Omental fat pad (tissue), 4 donors: ENCODE results near the gene MPPED1. TPM values are rescaled to one million over a fixed set of nuclear protein-coding genes. Genes with fewer than 3 reads are reported as not detected.

Experiments used
- ATAC-seq: fragments of 150-250 bp; one replicate; pipeline ENCODE4 v1.9.1; 2016; ENCODE audit warnings: mild to moderate bottlenecking, moderate library complexity; ENCODE audit not compliant: low FRiP score
- DNase-seq: peaks from one replicate; pipeline ENCODE4 v3.0.0-alpha.2; 2019; ENCODE audit warnings: low spot score
- total RNA-seq, 4 donors: library from RNA; depleted of rRNA; stranded (reverse); fragments of >200 nt; gene quantifications; one replicate each; pipeline ENCODE4 v1.1.0, GENCODE V29; 2016
- TF ChIP-seq, protein P1 (sequence below), 3 donors: fragments of 450-650 bp; IDR thresholded peaks; one replicate each; pipeline ENCODE4 v1.5.1; 2016 to 2017; ENCODE audit warnings: antibody characterized with exemption in 3 of 3, mild to moderate bottlenecking in 3 of 3, moderate library complexity in 2 of 3

MPPED1 gene
- total RNA-seq, 4 donors from 2014 or later: not detected

DNA sequence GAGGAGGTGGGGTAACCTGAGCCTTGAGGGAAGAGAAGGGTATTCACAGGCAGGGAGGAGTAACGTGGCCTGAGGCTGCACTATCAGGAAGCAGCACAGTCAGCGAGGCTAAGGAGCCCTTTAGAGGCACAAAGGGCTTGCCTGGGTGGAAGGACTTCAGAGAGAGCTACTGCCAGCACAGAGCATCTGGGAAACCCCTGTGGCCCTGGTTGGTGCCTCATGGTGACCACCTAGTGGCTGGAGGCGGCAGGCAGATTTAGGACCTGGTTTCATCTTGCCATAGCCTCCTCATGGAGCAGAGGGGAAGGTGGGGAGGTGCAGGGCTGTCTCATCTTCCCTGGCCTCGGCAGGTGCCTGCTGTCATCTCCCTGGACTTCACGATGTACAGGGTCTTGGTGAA, 64.5 kb downstream of the MPPED1 start:
- no peak for ATAC-seq
- TF ChIP-seq, protein P1, sequence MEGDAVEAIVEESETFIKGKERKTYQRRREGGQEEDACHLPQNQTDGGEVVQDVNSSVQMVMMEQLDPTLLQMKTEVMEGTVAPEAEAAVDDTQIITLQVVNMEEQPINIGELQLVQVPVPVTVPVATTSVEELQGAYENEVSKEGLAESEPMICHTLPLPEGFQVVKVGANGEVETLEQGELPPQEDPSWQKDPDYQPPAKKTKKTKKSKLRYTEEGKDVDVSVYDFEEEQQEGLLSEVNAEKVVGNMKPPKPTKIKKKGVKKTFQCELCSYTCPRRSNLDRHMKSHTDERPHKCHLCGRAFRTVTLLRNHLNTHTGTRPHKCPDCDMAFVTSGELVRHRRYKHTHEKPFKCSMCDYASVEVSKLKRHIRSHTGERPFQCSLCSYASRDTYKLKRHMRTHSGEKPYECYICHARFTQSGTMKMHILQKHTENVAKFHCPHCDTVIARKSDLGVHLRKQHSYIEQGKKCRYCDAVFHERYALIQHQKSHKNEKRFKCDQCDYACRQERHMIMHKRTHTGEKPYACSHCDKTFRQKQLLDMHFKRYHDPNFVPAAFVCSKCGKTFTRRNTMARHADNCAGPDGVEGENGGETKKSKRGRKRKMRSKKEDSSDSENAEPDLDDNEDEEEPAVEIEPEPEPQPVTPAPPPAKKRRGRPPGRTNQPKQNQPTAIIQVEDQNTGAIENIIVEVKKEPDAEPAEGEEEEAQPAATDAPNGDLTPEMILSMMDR (IDR thresholded peaks at IDR 0.05): no peak
- no peak for DNase-seq

DNA sequence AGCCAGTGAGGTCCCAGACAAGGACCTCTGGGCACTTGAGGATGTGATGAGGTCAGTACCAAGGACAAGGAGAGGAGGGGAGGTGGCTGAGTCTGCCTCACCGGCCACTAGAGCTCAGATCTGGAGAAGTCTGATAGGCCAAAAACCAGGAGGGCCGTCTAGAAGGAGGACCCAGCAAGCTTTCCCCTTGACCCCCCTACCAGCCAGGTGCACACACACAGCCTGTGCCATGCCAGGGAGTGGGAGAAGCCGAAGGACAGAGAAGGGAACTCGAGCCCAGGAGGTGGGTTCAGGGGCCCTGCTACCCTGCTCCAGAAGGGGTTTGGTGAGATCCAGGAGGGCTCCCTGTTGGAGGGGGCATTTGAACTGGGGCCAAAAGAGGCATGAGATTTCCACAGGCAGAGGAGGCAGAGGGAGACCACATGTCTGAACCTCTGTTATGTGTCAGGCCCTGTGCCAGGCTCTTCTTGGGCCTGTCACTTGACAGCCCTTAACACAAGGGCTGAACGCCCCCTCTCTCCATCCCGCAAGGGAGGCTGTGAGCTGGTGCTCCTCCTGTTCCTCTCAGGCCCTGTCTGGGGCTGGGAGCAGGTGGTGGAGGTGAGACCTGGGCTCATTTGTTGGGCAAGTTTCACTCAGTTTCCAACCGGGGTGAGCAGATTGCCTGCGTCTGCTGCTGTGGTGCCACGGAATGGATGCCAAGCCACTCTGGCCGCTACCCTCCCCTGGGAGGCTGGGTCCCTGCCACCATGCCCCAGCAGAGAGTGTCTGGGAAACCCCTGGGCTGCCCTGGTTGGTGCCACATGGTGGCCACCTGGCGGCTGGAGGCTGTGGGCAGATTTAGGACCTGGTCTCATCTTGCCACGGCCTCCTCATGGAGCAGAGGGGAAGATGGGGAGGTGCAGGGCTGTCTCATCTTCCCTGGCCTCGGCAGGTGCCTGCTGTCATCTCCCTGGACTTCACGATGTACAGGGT, 65.2 kb downstream of the MPPED1 start:
- ATAC-seq: no peak
- DNase-seq: no peak
- TF ChIP-seq, protein P1 (IDR thresholded peaks at IDR 0.05): no peak

DNA sequence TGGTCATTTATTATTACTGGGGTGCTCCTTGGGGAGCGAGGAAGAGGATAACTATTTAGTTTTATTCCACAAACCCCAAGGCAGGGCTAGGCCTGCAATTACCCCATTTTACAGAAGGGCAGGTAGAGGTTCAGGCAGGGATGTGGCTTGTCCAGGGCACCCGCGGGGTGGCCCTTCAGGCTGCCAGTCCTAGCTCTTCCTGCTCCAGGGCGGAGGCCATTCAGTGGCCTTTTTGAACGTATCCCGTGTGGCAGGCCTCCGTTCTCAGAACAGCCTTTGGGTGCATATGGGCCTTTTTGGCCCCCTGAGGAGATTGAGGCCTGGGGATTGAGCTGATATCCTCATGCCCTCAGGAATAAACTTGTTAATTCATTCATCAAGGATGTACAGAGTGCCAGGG, 66.2 kb downstream of the MPPED1 start:
- DNase-seq (no peak), ATAC-seq (no peak)
- TF ChIP-seq, protein P1 (IDR thresholded peaks at IDR 0.05): no peak

DNA sequence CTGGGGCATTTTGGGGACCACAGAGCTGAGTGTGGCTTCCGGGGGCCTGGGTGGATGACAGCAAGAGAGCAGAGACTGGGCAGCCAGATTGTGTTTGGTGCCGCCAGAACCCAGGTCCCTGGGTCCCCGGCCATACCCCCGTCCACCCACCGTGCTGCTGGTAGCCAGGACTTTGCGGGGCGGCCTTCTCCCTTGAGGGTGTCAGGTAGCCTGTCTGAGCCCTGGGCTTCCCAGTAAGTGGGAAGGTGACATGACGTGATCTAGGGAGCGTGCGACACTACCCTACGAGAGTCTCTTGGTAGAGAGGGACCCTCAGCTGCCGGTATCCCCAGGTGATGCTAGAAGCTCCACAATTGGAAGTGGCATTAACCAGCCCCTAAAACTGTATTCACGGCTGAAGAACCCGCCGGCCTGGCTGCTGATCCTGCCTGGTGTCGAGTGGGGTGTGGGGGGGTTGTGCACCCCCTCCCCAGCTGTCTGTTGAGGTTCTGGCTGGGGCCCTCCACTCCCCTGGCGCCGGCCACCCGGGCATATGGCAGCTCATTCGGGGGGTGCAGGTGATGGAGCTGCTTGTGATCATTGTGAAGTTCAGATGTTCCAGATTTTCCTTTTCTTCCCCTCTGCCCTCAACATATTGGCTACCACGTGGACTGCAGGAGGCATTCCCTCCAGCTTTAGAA, 66.9 kb downstream of the MPPED1 start:
- ATAC-seq (no peak), DNase-seq (no peak)
- TF ChIP-seq, protein P1 (IDR thresholded peaks at IDR 0.05): no peak

- ATAC-seq (no peak), DNase-seq (no peak)
- TF ChIP-seq, protein P1 (IDR thresholded peaks at IDR 0.05): no peak
These were observed 67.6 kb downstream of the MPPED1 start for GRCh38 chr22:43479301-43479950.

DNA sequence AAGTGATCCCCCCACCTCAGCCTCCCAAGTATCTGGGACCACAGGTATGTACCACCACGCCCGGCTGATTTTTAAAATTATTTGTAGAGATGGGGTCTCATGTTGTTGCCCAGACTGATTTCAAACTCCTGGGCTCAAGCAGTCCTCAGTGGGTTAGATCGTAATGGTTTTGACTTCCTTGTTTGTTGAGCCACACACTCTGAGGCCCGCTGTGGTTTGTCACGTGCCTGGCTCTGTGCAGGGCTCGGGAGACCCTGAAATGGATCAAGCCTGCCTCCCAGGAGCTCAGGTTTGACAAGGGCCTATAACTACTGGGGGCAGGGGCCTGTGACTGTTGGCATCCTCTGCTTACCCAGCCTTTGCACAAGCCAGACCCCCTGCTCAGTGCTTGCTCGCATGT, 68.1 kb downstream of the MPPED1 start:
- no peak for DNase-seq
- TF ChIP-seq, protein P1 (IDR thresholded peaks at IDR 0.05): no peak
- no peak for ATAC-seq
